Hypothalamus (tissue), 51 donors: Measurements from ENCODE around the gene SSB.
"Not testable (repeated sequence)": the region's sequence is repeated elsewhere in the genome, so short reads cannot be mapped to it uniquely, and the experiment has no call there.

Experiments used
- DNase-seq, 51 donors: peaks; one replicate each; lab custom pipeline; 2025; lab: John Stamatoyannopoulos, UW

The SSB gene

DNA sequence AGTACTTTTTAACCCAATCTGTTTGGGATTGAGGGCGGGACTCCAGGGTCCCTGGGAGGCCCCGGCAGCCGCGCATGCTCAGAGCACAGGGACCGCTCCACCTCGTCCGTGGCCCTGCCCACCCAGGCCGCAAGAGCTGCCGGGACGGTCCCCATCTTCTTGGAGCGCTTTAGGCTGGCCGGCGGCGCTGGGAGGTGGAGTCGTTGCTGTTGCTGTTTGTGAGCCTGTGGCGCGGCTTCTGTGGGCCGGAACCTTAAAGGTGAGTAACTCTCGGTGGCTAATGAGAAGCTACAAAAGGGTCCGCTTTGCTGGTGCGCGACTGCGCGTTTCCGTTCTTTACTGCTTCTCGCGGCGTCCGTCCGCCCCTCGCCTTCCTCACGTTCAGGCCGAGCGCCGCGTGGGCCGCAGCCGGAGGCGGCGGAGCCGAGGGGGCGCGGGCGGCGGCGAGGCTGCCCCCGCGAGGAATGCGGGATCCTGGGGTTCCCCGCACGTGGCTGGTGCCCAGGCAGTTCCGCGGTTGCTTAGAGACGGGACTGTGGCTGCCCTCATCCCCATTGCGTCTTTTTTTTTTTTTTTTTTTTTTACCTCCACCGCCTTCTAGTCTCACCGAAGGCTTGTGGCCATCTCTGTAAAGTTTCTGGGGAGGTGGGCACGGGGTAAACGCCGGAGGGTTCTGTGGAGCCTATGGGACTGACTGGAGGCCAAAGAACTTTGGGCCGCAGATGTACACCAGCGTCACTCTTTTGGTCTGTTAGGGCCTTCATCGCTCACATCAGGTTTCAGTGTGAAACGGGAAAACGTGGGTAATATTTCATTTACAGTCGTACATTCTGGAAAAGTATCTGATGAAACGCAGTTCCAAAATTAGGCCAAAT lies at the start of gene SSB:
SSB (plus strand) TSS at position 154 of the 875 bp plus-strand sequence. CDS start 2,090 bp downstream, outside the sequence.
- DNase-seq: peak; percentile 26 to 93 (median 83)

DNA sequence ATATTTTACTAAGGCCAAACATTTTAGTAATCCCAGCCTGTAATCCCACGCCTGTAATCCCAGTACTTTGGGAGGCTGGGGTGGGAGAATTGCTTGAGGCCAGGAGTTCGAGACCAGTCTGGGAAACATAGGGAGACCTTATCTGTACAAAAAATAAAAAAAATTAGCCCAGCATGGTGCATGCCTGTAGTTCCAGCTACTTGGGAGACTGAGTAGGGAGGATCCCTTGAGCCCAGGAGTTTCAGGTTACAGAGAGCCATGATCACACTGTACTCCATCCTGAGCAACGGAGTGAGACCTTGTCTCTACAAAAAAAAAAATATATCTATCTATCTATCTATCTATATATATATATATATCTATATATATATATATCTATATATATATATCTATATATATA lies 45.9 kb upstream of the SSB start:
- DNase-seq: no peak

DNA sequence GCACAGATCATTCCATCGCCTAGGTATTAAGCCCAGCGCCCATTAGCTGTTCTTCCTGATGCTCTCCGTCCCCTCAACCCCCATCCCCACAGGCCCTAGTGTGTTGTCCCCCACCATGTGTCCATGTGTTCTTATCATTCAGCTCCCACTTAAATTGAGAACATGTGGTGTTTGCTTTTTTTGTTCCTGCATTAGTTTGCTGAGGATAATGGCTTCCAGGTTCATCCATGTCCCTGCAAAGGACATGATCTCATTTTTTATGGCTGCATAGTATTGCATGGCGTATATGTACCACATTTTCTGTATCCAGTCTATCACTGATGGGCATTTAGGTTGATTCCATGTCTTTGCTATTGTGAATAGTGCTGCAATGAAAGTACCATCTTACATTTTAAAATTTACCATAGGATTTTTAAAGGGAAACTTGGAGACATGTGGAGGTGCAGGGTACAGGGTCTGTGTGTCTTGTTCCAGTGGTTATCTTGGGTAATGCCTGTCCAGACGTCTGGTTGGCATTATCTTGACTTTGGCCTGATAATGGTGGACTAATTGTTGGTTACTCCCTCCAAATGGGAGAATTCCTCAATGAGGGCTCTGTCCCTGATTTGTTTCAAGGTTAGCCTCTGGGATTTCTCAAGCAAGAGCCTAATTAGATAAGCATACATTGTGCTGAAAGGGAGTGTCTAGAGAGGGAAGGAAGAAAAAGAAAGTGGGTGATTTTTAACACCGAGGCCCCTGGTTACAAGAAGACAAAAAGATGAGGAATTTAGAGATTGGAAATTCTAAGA lies 43.4 kb upstream of the SSB start:
- no peak for DNase-seq

DNA sequence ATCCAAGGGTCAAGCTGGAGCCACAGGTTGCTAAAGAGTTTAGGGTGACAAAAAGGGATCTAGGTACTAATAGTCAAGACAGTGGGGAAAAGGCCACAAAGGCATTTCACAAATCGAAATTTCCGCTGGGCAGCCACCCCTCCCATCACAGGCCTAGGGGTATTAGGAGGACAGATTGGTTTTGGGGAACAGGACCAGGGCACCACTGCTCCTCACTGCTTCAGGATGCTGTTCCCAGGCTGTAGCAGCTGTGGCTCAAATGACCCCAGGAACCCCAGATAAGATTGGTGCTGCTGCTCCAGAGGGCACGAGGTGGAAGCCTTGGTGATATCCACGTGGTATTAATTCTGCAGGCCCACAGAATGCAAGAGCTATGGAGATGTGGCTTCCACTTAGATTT lies 42.3 kb upstream of the SSB start:
- no peak for DNase-seq

DNA sequence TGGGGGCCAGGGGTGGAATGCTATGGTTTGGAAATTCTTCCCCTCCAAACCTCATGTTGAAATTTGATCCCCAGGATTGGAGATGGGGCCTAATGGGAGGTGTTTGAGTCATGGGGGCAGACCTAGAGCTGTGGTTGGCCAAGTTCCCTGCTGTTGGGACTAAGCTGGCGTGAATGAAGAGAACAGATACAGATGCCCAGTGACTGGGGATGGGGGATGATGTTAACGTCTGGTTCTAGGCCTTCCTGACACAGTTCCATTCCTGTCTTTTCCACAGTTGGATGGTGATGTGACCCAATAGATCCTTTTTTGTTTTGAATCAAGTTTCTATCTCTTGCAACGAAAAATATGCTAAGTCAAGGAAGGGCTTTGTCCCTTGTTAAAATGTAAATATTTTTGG lies 41.3 kb upstream of the SSB start:
- no peak for DNase-seq

DNA sequence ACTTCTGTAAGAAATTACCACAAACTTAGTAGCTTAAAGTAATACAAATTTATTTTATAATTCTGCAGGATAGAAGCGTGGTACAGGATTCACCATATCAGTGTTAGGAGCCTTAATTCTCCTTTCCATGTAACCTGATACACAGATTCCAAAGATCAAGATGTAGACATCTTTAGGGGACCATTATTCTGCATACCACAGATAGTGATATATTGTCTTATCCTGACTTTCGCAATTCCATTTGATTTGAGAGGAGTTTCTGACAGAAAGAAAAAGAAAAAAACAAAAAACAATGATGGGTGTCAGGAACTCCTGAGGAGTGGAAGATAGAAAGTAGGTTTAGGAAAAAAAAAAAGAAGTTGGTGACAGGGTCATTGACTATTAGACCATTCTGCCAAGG lies 40.9 kb upstream of the SSB start:
- no peak for DNase-seq

DNA sequence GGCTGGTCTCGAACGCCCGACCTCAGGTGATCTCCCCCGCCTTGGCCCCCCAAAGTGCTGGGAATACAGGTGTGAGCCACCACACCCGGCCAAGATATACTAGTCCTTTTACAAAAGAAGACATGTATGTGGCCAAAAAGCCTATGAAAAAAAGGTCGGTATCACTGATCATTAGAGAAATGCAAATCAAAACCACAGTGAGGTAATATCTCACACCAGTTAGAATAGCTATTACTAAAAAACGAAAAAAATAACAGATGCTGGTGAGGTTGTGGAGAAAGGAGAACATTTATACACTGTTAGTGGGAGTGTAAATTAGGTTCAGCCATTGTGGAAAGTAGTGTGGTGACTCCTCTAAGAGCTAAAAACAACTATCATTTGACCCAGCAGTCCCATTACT lies 38.7 kb upstream of the SSB start:
- DNase-seq: no peak

DNA sequence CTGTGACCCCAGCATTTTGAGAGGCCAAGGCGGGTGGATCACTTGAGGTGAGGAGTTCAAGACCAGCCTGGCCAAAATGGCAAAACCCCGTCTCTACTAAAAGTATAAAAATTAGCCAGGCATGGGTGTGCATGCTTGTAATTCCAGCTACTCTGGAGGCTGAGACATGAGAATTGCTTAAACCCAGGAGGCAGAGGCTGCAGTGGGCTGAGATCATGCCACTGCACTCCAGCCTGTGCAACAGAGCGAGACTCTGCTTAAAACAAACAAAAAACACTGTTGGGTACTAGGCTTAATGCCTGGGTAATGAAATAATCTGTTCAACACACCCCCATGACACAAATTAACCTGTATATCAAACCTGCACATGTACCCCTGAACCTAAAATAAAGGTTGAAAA lies 37.9 kb upstream of the SSB start:
- not testable (repeated sequence) for DNase-seq

DNA sequence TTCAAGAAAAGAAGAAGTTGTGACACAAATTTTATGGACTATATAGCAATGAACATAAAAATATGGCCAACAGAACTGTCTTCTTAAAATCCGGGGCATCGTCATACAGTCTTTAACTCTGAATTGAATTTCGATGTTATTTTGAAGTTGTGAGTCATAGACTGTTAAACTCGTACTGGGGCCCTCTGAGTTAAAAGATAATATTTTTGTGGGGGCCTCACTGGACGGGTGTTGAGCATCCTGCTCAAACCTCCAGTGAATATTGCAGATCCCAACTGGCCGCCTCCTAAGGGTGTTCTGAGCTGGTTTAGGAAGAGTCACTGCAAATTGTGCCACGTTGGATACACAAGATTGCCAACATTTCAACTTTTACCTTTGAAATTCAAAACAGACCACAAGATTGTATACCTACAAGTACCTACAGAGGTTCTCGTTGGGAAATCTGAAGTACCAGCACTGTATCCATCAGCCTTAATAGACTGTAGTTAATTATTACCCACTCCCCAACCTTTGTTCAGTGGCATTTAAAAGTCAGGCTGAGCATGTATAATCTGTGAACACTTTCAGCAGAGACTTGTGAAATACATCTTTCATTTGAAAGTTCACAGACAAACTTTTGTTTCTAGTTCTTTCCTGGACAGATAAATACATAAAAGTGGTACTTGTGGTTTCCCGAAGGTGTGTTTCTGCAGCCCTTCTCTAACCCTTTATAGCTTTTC lies 37.3 kb upstream of the SSB start:
- DNase-seq: no peak

DNA sequence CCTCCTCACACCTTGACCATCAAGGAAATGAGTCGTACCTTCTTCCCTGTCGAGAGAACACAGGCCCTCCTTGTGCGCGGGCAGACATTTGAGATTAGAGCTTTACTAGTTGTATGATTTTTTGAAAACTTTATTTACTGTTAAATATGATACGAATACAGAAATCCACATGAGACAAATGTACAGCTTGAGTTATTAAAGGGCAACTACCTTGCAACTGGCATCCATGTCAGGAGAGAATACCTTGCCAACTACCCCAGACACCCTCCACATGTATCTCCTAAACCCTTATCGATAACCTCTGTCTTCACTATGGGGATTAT lies 36.7 kb upstream of the SSB start:
- DNase-seq: no peak

DNA sequence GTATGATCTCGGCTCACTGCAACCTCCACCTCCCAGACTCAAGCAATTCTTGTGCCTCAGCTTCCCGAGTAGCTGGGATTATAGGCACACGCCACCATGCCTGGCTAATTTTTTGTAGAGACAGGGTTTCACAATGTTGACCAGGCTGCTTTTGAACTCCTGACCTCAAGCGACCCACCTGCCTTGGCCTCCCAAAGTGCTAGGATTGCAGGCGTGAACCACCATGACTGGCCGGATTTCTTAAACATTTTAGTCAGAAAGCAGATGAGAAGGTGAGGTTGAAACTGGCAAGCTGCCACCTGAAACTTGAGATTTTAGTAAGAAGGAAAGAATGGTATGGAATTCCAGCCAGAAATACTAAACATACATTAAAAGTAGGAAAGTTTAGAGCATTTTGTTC lies 33.1 kb upstream of the SSB start:
- DNase-seq: no peak

DNA sequence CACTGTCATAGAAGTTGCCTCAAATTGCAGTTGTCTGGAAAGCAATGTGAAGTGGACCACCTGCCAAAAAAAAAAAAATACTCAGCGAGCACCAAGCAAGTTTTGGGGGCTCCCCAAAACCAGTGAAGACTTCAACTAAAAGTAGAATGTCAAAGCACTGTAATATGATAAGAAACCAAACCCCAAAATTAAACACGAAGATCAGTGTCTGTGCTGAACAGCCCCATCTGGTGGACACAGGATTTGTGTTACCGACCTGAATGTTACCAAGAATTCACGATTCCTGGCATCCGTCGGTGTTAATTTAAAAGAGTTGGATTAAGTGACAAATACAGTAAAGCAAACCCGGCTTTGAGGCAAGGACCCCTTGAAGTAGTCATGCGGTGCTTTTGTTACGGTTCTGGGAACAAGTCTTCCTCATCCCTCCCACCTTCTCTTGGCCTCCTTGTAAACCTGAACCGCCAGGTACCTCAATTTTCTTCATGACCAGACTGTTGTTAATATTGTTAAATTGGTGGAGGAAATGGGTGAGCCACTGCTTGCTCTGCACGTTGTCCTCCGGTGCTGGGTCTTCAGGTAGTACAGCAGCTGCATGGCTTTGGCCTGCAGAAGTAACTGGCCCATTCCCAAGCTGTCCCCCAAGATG lies 31.3 kb upstream of the SSB start:
- DNase-seq: peak in 28 of 51 donors; percentile 1 to 69 (median 17)

DNA sequence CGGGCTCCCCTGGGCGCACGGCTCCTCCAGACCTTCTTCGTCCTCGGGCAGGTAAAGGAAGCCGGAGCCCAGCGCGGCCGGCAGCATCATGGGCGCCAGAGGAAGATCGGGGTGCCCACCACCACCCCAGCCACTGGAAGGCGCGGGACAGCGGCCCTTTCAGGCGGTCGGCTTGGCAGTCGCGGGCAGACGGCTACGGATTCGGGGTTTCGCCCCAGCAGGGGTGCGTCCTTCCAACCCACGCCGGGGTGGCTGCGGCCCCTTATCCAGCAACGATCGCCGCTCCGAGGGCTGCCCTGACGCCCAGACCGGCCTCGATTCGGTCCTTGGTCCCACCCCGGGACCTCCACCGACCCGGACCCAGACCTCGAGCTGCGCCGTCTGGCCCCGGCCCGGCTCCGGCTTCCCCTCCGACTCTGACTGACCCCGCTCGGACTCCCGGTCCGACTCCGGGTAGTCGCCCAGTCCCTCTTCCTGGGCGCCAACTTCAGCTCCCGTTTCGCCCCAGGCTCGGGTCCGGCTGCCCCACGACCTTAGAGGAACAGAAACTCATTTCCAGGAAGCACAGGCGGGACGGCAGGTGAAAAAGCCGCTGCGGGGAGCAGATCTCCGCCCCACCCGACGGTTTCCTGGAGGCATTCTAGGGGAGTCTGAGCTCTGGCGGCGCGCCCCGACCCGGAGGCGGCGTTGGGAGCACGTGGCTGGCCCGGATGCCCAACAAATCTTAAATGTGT lies 30.2 kb upstream of the SSB start:
- peak in 5 of 51 donors; percentile 3 to 16 (median 5) for DNase-seq

DNA sequence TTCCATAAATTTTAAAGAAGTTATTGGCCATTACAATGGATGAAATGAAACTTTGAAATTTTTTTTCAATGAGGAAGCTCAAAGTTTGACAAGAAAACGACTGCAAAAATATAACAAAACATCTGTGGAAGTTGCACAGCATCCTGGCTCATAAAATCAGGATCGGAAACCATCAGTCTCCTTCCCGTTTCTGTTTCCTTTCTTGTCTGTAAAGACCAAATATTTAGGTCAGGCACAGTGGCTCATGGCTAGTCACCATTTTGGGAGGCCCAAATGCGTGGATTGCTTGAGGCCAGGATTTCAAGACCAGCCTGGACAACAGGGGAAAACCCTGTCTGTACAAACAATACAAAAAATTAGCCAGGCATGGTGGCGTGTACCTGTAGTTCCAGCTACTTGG lies 27.6 kb upstream of the SSB start:
- DNase-seq: no peak

DNA sequence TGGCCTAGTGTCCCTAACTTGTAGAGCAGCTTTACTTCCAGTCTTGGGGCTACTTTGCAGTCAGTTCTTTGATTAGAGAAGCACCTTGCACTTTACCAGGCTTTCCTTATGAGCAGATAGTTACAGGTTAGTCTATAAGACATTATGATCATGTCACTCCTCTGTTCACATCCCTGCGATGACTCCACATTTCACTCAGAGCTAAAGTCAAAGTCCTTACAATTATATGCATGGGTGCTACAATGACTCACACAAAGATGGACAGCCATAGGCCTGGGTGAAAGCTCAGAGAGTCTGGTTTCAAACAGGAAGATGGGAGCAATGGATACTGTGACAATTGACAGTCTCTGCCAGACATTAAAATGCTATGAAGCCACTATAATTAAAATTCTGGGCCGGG lies 27.1 kb upstream of the SSB start:
- no peak for DNase-seq

DNA sequence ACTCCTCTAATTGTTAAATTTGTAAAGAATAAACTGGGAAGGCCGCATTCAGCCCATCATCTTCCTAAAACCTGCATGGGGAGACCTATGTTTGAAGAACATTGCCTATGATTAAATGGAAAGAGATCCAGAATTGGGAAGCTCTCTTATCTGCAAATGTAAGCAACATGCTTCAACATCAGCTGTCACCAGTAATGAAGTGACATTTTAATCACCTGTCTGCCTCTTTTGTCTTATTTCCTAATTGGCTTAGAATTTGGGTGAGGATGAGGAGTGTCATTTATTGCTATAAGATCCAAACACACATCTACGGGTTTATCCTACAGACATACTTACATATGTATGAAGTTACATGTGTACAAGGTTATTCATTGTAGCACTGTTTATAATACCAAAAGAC lies 26.0 kb upstream of the SSB start:
- no peak for DNase-seq

DNA sequence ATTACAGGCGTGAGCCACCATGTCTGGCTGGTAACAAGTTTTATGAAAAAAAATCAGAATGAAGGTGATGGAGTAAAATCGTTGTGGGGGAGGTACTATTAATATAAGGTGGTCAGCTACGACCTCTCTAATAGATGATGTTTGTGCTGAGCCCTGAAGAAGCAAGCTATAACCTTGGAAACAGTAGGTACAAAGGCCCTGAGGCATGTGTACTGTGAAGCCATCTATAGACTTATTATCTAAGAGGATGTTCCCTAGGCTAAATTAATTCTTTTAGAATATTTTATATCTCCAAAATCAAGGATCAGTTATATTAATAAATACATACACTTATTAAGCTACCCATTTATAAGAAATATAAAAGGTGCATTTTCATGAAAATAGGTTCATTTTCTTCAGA lies 23.3 kb upstream of the SSB start:
- no peak for DNase-seq

DNA sequence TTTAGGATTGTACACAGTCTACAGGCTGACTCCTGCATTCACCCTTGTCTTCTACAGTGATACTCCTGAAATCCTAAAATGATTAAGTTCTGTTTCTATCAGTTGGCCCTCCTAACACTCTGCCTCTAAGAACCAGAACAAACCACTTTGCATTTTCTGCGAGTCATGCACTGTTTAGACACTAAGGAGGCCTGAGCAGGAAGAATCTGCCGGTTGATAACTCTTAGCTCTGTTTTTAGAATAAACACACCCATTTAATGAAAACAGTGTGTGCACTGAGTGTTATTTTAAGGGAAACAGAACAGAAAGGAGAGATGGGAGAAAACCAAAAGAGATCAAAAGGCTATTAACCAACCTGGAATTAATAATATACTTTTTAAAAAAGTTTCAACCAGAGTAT lies 22.9 kb upstream of the SSB start:
- no peak for DNase-seq

DNA sequence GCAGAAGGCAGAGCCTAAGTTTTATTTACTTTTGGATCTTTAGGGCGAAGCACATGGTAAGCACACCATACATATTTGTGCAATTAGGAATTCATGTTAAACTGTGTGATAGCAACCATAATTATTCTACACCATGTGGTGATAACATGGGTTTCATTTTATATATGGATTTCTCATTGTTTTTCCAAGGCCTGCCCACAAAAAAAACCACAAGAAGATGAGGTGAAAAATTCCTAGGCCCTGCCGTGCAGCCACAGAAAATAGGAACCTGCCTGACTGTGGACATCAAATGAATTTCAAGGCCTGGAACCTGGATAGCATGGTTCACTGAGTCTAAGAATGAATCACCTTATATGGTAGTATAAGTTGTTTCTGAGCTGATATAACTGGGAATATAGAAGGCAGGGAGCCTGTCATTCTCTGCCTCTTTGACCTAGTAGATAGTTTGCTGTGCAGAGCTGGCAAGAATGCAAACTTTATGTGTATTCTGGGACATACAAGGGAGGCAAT lies 22.4 kb upstream of the SSB start:
- DNase-seq: no peak

DNA sequence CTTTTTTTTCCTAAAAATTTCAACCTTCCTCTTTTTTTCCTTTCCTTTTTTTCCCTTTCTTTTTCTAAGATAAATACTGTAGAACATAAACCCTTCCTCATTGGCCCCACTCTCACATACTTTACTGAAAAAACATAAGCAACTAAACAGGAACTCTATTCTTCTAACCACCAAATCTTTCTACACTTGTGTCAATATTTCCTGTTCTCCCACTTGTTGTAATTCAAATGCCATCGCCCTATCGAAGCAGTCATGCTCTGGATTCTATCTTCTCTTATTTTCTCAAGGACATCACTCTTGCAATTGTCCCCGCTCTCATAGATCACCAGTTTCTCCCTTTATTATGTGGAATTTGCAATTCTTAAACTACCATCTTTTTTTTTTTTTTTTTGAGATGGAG lies 20.2 kb upstream of the SSB start:
- no peak for DNase-seq
